Stimulated activated CD4-positive, alpha-beta T cell treated with anti-CD3 and anti-CD28 coated beads, Interleukin-4, amount 100 ng/mL, for 1 hour (primary cell): ENCODE measurements around the gene FAM234B.

Source experiments
- DNase-seq: peaks from one replicate; pipeline ENCODE4 v3.0.0-alpha.2; 2020

Gene FAM234B, protein sequence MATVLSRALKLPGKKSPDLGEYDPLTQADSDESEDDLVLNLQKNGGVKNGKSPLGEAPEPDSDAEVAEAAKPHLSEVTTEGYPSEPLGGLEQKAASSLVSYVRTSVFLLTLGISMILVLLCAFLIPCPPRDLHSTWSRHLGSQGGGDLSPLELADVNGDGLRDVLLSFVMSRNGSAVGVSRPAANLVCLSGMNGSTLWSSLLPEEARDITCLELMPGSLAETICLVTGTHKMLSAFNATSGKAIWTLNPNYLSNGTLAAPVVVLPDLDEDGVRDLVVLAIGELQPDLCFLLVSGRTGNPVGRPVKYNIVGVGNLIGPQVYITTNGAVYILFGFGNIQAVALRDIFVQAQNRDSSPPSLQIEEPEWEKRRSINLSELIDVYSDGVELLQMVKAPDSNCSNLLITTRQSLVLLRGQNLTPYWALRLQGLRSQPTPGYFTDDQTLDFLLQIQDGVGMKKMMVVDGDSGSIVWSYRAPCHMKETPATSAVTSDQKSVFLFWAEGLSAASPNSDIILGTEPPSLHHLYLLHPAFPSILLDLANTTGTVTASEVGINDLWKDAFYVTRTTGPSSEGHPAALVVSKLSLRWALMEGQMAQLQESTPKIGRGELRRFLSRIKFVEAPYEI

DNA sequence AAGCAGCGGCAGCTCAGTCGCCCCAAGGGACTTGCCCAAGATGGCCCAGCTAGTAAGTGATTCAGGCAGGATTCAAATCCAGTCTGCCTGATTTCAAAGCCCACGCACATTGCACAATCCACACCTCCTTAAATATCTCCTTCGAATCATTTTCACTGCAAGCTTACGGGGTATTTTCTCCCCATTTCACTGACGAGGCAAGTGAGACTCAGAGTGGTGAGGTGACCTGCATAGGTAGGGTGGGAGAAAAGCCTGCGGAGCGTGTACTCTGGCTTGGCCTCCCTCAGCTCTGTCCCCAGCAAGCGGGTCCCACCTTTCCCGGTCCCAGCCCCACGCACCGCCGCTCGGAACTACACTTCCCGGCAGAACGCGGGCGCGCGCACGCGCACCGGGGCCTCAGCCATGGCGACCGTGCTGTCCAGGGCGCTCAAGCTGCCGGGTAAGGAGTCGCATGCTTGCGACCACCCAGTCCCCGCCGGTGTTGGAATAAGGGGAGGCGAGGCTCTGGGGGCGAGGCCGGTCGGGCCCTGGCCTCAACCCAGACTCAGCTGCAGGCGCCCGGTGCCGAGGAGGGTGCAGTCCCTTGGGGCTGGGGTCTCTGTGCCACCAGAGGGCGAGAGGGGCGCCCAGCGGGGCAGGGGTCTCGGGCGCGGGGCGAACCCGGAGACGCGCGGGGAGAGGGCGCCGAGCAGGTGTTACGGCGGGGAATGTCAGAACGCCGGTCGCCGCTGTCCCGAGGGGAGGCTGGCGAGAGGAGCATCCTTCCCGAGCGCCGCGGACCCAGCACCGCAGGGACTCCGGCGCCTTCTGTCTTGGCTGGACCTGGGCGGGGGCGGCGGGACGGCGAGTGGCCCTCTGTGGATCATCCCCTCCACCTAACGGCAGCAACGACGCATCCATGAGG lies at the start of gene FAM234B:
FAM234B (plus strand) TSS at position 380 of the 904 bp plus-strand sequence; CDS start at position 403, 23 bp downstream.
- DNase-seq, result peak; percentile 80

GRCh38 chr12:12995088-12995487 lies 49.1 kb upstream of the FAM234B start:
- no peak for DNase-seq

GRCh38 chr12:12996209-12996608 lies 48.0 kb upstream of the FAM234B start:
- no peak for DNase-seq

DNA sequence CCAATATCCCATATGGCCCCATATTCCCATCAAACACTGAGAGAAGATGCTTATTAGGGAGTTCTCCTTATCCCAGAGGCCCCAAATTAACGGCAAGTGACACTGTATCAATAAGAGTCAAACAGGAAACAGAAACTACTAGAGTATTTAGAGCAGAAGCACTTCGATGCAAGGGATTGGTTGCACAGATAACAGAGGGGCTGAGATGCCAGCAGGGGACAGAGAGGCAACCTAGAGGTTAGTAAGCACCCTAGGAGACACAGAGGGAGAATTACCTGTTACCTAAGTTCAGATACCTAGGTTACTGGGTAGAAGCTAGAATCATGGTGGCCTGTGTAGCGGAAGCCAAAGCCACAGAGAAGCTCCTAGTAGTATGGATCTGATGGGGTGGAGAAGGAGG lies 47.0 kb upstream of the FAM234B start:
- DNase-seq, result no peak

GRCh38 chr12:12997734-12998133 lies 46.4 kb upstream of the FAM234B start:
- DNase-seq, result no peak

DNA sequence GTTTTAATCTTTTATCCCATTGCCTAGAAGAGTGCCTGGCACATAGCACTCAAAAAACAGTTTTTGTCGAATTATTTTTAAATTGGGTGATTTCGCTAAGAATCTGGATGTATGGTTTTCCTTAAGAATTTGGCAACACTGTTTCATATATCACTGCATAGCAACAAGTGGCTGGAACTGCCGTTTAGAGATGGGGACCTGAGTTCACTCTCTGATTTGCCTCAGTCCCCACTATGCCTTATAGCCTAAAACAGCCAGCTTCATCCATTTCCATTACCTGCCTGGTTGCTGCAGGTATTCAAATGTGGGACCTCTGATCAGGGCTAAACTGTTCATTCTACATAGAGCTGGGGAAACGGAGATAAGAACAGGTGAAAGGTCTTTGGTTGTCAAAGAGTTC lies 45.9 kb upstream of the FAM234B start:
- DNase-seq, result no peak

DNA sequence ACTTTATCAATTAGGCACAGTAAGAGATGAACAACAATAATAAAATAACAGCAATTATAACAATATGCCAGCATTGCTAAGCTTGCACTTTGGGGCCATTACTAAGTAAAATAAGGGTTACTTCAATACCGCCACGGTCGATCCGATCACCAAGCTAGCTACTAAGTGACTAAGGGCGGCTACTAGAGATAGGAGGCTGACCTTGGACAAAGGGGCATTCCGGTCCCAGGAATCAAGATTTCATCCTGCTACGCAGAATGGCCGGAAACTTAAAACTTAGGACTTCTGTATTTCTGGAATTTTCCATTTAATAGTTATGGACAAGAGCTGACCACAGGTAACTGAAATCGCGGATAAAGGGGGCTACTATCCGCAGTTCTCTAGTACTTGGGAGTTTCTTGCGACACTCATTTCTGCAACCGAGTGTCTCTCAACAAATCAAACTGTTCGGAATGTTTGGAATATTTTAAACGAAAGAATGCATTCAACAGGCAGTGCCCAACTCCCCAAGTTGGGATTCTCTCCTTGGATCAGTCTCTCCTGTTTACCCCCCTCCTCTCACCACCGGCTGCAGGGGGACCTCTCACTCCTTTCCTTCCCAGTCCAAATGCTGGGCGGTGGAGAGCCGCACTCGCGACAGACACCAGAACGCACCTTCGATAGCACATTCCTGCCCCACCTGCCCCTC lies 44.8 kb upstream of the FAM234B start:
- DNase-seq, result no peak

DNA sequence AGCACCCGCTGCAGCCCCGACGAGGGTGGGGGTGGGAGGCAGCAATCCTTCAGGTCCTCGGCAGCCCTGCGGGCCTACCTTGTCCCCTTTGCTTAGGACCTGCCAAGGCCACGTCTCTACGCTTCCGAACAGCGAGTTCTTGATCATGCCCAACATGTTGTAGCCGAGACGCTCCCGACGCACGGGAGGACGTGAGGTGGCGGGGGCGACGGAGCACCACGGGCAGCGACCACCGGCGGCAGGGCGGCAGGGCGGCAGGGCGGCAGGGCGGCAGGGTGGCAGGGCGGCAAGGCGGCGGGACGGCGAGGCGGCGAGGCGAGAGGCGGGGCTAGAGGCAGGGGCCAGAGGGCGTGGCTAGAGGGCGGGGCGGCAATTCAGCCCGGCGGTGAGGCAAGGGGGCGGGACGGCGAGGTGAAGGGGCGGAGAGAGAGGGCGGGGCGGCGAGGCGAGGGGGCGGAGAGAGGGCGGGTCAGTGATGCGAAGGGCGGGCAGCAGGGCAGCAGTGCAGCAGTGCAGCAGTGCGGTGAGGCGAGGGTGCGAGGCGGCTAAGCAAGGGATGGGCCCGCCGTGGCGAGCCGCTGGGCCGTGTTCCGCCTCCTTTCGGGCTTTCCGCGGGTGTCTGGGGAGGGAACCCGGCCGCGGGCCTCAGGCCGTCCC lies 44.1 kb upstream of the FAM234B start, which contains the start of gene HEBP1:
HEBP1 (minus strand) TSS at position 307 of the 657 bp plus-strand sequence; CDS start at position 156, 151 bp downstream.
- peak; percentile 98 for DNase-seq

DNA sequence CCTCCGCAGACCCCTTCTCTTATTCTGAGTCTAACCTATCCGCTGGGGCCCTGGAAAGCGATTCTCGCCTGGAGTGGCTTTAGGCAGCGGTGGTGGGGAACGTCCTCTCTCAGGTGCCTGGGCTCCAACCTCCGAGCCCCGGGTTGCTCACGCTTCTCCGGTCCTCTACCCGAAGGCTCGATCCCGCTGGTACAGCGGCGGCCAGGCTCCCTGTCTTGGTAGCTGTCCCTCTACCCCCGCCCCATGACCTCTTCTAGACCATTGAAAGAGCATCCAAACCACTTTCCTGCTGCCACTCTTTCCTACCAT lies 43.6 kb upstream of the FAM234B start:
- no peak for DNase-seq

- peak; percentile 37 for DNase-seq
These were observed 43.0 kb upstream of the FAM234B start for GRCh38 chr12:13000925-13001774.

GRCh38 chr12:13001775-13002040 lies 42.5 kb upstream of the FAM234B start:
- DNase-seq, result no peak

DNA sequence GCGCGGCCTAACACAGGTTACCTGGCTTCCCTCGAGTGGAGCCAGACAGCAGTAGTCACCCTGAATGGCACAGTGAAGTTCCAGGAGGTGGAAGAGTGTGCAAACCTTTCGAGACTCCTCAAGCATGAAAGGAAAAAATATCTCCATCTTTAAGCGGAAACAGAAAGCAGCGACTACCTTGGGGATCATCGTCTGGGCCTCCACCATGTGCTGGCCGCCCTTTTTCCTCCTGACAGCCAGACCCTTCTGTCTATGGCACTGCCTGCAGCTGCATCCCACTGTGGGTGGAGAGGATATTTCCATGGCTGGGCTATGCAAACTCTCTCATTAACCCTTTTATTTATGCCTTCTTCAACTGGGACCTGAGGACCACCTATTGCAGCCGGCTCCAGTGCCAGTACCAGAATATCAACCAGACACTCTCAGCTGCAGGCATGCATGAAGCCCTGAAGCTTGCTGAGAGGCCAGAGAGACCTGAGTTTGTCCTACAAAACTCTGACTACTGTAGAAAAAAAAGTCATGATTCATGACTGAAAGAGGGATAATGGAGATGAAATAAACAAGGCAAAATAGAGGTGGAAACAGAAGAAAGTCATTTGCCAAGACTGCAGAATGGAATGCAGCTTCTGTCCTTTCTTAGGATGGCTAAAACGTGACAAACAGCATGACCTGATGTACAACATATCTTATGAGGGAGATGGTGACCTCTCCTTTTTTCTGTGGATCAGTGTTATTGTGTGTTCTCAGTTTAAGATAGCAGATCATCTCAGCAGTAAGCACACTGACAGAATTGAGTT lies 41.7 kb upstream of the FAM234B start:
- DNase-seq, result no peak

GRCh38 chr12:13004361-13004760 lies 39.8 kb upstream of the FAM234B start:
- no peak for DNase-seq

GRCh38 chr12:13004986-13005385 lies 39.2 kb upstream of the FAM234B start:
- no peak for DNase-seq

DNA sequence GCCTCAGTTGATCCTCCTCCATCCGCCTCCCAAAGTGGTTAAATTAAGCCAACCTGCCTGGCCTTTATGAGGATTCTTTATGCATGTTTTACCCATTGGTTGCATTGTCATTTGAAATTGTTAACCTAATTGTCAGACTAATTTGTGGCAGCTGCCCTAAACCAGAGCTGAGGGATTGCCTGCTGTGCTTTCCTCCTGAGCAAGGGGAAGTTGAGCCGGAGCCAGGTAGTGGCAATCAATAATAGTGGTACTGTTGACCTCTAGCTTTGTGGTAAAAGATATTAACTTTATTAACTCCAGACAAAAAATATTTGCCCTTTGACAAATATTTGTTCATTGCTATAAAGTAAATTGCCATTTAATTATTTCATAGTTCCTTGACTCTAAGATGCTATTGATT lies 38.5 kb upstream of the FAM234B start:
- DNase-seq, result no peak

DNA sequence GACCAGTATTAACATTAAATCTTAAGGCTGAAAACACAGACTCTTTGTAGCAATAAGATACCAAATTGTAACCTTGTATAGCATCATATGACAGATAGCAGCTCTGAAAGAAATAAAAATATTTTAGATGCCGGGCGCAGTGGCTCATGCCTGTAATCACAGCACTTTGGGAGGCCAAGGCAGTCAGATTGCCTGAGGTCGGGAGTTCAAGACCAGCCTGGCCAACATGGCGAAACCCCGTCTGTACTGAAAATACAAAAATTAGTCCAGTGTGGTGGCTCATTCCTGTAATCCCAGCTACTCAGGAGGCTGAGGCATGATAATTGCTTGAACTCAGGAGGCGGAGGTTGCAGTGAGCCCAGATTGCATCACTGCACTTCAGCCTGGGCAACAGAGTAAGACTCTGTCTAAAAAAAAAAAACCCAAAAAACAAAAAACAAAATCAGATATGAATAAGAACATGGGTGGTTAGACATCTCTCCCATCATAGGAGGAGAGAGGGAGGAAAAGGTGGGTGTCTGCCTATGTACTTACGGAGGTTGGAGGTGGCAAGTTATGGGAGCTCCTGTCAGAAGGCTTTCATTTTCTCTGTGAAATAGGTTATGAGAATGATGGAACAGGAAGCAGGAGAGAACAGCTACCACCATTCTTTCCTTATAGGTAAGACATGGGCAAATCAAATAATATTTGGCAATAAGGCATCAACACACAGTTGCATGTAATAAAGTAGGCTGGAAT lies 36.5 kb upstream of the FAM234B start:
- no peak for DNase-seq

DNA sequence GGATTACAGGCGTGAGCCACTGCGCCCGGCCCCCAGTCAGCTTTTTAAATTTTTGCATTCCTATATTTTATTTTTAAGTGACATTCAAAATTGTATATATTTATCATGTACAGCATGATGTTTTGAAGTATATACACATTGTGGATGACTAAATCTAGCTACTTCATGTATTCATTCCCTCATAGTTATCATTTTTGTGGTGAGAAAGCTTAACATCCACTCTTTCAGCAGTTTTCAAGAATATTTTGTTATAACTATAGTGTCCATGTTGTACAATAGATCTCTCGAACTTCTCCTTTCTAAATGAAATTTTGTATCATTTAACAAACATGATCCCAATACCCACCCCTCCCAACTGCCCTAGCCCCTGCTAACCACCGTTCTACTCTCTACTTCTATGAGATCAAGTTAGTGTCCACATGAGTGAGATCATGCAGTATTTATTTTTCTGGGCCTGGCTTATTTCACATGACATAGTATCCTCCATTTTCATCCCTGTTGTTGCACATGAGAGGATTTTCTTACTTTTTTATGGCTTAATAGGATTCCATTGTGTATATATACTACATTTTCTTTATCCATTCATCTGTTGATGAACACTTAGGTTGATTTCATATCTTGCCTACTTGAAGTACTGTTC lies 35.3 kb upstream of the FAM234B start:
- no peak for DNase-seq

- DNase-seq, result no peak
These were observed 33.1 kb upstream of the FAM234B start for GRCh38 chr12:13011098-13011497.

- DNase-seq, result no peak
These were observed 21.3 kb upstream of the FAM234B start for GRCh38 chr12:13022851-13023271.
